NCI-H2227 (cell line): ENCODE data around the gene LDLRAD2.
"Not testable (repeated sequence)": the region's sequence is repeated elsewhere in the genome, so short reads cannot be mapped to it uniquely, and the experiment has no call there.

Experiments used
- DNase-seq: peaks from one replicate; lab custom pipeline; 2025; ENCODE audit not compliant: unreplicated experiment; lab: John Stamatoyannopoulos, UW

LDLRAD2 gene

DNA sequence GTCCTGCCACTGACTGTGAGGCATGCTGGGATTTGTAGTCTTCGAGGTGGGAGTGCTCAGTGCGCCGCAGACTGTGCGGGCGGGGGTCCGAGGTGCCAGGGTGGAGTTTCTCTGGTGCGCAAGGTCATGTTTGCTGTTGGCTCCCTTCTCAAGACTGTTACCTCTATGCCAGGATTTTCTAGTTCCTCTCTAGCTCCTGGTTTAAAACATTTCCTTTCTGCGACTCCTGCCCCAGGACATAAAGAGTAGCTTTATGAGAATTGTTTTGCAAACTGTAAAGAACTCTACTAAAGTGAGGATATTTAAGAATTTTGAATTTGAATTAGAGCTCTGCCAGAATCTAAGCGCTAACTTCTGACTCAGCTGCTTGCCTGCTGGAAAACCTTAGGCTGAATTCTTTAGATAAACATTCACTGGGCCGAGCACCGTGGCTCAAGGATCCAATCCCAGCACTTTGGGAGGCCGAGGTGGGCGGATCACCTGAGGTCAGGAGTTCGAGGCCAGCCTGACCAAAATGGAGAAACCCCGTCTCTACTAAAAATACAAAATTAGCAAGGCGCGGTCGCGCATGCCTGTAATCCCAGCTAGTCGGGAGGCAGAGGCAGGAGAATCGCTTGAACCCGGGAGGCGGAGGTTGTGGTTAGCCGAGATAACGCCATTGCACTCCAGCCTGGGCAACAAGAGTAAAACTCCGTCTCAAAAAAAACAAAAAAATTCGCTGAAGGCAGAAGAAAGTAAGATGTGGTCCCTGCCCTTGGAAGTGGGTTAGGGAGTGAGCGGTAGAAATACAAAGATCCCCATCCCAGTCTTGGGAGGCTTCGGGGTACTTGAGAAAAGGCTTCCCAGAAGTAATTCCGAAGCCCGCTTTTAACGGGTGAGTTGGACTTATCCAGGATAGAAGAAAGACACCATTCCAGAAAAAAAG is 28.1 kb upstream of the LDLRAD2 start:
- DNase-seq: no peak

DNA sequence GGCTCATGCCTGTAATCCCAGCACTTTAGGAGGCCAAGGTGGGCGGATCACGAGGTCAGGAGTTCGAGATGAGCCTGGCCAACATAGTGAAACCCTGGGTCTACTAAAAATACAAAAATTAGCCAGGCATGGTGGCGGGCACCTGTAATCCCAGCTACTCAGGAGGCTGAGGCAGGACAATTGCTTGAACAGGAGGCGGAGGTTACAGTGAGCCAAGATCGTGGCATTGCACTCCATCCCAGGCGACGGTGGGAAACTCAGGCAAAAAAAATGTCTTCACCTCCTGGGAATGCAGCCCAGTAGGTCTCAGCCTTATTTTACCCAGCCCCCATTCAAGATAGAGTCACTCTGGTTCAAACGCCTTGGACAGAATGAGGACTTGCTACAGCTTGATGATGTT is 26.3 kb upstream of the LDLRAD2 start:
- DNase-seq: not testable (repeated sequence)

DNA sequence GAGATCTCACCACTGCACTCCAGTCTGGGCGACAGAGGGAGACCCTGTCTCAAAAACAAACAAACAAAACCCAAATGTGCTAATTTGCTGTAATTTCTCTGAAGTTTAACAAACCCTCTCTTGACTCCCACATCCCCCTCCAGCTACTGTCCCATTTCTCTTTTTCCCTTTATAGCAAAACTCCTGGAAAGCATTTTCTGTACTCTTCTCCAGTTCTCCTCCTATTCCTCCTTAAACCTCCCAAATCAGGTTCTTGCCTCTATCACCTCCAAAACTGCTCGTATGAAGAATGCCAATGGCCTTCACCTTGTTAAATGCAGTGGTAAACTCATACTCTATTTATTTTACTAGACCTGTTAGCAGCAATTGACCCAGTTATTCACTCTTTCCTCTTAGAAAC is 25.4 kb upstream of the LDLRAD2 start:
- DNase-seq: no peak

GRCh38 chr1:21793104-21793503 is 19.0 kb upstream of the LDLRAD2 start:
- no peak for DNase-seq

DNA sequence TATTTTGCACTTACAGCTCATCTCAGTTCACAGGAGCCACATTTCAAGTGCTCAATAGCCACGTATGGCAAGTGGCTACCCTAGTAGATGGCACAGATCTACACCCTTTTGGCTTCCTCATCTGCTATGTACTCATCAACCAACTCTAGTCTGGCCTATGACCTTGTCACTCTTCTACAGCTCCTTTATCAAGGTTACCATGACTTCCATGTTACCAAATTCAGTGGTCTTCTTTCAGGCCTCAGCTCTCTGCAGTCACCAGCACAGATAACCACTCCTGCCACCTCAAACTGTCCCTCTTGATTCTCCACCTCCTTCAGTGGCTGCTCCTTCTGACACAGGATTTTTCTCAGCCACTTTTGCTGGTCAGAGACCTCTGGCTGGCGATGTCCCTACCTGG is 17.4 kb upstream of the LDLRAD2 start:
- no peak for DNase-seq

DNA sequence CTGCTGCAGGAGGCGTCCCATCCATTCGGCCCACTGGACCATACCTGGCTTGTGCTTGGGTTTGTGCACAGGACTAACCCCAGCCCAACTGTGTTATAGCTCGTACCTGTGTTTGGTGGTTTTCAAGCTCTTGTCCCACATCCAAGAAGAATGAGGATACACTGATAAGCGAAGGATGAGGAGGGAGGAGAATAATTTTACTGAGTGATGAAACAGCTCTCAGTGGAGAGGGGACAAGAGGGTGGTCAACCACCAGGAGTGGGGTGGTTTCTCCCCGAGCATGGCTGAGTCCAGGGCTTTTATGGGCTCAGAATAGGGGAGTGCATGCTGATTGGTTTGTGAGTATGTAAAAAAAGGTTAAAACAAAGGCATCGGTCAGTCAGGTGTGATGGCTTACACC is 17.0 kb upstream of the LDLRAD2 start:
- DNase-seq: no peak

DNA sequence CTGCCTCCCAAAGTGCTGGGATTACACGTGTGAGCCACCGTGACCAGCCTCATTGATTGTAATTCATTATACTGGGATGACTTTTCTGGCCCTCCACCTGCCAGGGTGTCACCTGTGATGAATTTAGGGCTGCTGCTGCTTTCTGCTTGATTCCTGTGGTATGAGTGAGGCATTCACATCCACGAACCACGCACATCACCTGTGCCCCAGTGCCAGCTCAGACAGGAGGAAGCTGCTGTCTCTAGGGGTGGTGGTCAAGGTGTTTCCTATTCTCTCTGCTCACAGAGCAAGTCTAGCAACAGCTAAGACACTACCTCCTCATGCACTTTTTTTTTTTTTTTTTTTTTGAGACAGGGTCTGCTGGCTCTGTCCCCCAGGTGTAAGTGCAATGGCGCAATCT is 12.3 kb upstream of the LDLRAD2 start:
- no peak for DNase-seq

DNA sequence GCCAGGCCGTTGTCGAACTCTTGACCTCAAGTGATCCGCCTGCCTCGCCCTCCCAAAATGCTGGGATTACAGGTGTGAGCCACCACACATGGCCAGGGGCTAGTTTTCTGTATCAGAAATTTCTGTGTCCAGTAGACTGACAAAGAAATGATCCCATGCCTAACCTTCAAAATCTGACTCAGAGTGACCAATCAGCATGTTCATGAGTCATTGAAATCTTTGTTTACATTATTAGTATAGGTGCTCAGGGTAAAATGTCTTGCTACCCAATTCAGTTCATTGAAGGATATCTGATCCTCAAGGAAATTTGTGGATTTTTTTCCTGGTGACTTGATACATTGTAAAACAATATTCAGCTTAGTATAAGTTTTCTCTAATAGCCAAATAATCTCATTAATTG is 11.0 kb upstream of the LDLRAD2 start:
- no peak for DNase-seq

GRCh38 chr1:21804536-21804935 is 7.5 kb upstream of the LDLRAD2 start:
- no peak for DNase-seq

DNA sequence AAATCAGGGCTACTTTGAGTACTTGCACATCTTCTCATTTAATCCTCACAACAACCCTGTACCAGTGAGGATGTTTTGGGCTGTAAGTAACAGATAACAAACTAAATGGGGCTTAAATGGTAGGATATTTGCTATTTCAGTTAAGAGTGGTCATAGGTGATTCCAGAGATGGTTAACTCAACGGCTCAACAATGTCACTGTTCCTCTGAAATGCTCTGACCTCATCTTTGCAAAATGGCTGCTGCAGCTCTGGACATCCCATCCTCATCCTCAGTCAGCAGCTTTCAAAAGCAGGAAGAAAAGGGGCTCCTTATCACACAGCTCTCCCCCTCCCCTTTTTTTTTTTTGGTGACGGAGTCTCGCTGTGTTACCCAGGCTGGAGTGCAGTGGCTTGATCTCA is 1.5 kb downstream of the LDLRAD2 start:
- no peak for DNase-seq

GRCh38 chr1:21814241-21814918 is 2.3 kb downstream of the LDLRAD2 start:
- DNase-seq: no peak

- DNase-seq: no peak
Observed at GRCh38 chr1:21814981-21815582, 3.0 kb downstream of the LDLRAD2 start.

DNA sequence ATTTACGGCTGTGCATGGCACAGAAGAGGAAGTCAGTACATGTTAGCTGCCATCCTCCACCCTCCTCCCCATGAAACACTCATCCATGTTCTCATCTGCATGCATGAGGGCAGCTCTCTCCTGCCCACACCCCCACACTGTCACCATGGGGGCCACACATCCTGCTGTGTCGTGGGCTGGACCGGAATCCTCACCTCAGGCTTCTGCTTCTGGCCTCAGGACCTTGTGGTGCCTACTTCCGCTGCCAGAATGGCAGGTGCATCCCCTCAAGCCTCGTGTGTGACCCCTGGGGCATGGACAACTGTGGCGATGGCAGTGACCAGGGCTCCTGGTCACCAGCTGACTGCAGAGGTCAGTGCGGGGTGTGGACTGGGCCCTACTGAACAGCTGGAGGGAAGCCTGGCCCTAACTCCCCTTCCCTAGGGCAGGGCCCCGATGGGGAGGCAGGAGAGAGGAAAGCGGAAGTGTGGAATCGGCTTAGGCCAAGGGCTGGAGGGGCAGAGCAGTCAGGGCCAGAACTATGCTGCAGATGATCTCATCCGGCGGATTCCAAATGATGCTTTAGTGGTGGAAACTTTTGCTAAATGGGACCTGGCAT is 3.8 kb downstream of the LDLRAD2 start:
- no peak for DNase-seq

DNA sequence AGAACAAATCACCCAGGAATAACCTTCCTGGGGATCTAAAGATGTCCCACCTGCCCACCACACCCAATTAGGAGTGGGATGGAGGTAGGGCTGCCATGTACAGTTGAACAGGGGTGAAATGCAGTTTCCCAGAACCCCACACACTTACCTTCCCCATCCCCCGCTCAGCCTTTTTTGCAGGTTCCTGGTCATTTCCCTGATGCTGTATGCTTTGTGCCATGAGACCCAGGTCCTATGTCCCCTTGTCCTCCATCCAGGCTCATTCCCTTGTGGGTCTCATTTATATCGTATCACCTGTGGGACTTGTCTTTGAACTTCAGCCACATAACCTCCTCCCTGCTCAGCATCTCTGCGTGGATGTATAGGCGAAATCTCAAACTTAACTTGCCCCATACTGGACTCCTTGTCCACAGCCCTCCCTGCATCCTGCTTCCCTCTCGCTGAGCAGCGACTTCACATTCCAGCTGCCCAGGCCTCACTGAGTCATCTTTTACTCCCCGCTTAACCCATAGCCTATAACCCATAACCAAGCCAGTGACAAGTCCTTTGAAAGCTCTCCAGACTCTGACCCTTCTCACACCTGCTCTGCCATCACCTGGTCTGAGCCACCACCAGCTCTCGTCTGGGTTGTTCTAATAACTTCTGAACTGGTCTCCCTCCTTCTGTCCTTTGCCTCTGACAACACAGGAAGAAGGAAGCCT is 4.7 kb downstream of the LDLRAD2 start:
- DNase-seq: no peak

DNA sequence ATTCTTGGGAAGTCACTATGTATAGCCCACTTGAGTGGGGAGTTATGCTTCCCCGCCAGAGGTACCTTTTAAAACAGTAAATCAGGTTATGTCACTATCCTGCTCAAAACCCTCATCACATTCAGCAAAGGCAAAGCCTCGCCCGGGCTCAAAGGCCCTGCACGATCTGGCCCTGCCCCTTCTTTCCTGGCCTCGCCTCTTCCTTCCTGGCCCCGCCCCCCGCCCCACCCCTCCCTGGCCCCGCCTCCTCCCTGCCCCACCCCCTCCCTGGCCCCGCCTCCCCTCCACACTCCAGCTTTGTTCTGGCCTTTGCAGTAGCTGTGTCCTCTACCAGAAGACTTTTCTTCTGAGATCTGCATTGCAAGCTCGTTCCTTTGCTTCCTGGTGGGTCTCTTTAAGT is 6.6 kb downstream of the LDLRAD2 start:
- no peak for DNase-seq

DNA sequence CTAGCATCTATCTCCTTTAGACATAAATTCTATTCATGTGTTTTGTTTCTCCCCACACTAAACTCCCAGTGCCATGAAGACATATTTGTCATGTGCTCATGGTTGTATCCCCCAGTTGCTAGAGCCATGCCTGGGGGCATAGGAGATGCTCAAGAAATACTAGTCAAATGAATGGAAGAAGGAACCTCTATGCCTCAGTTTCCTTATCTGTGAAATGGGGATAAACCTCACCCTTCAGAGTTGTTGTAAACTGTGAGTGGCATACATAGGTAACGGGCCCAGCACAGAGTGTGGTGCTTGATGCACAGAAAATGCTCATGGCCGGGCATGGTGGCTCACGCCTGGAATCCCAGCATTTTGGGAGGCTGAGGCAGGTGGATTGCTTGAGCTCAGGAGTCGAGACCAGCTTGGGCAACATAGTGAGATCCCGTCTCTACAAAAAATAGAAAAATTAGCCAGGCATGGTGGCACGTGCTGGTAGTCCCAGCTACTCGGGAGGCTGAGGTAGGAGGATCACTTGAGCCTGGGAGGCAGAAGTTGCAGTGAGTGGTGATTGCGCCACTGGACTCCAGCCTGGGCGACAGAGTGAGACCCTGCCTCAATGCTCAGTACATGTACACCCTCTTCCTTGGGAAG is 8.7 kb downstream of the LDLRAD2 start:
- no peak for DNase-seq

GRCh38 chr1:21821385-21822019 is 9.4 kb downstream of the LDLRAD2 start:
- DNase-seq: no peak

DNA sequence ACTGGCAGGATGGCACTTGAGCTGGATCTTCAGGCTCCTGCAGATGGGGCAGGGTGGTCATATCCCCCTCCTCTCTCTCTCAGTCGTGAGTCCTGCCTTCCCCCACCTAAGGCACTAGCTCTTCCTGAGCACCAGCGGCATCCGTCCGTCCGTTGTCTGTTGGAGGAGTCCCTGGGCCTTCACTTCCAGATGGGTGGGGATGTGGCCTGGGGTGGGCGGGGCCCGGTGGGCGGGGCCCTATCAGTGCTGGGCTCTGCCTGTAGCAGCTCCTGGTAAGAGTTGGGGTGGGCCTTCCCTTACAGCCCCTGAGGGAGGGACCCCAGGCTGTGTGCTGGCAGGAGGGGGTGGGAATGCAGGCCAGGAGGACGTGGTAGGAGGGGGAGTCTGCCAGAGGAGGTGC is 10.3 kb downstream of the LDLRAD2 start:
- no peak for DNase-seq

- no peak for DNase-seq
Observed at GRCh38 chr1:21823206-21823979, 11.3 kb downstream of the LDLRAD2 start.
